Activated CD8-positive, alpha-beta memory T cell treated with anti-CD3 and anti-CD28 coated beads, Interleukin-2, amount 50 U/mL, for 1 hour (primary cell): ENCODE data around the gene INSYN2A.

Source experiments
- DNase-seq: peaks from one replicate; pipeline ENCODE4 v3.0.0-alpha.2; 2020; ENCODE audit errors: extremely low read depth

The INSYN2A gene, protein sequence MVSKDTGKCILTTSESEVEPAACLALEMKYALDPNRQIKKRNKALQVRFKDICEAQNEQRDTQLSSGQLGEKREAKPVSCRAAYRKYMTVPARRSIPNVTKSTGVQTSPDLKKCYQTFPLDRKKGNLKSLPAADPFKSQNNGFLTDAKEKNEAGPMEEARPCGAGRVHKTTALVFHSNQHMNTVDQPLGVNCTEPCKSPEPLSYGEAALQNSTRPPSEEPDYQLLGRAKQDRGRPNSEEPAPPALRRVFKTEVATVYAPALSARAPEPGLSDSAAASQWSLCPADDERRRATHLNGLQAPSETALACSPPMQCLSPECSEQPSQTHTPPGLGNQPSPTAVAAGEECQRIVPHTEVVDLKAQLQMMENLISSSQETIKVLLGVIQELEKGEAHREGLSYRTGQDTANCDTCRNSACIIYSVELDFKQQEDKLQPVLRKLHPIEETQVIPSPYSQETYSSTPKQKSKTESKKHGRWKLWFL

DNA sequence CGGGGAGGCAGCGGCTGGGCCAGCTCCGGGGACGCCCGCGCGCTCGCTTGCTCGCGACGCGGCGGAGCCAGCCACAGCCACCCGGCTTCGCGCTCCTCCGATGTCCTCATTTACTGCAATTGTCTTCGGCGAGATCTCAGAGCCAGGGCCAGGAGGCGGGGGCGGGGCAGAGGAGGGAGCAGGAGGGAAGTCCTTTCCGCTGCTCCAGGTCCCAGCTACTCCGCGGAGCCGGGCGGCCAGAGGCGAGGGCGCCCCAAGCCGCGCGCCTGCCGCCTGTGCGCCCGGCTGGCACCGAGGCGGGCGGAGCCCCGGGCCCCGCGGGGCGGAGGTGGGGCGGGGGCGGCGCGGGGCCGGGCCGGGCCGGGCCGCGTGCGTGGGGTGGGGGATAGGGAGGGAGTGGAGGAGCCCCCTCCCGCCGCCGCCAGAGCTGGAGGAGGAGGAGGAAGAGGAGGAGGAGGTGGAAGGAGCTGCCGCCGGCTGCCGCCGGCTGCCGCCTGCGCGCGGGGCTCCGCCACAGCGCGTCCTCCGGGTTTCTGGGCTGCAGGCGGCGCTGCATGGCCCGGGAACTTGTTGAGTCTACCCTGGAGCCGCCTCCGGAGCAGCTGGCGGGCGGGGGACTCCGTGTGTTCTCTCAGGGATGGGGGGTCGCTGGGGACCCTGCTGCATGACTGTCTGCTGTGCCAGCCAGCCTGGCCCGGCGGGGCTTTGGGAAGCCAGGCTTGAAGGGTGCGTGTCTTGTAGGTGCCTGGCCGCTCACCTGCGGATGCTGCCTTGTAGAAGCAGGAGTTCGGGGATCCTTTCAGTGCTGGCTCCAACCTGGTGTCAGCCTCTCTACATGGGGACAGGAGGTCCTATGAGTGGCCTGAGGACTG is at the start of gene INSYN2A:
INSYN2A (minus strand) TSS at position 310 of the 872 bp plus-strand sequence. CDS start 20,196 bp downstream, outside the sequence.
- DNase-seq = no peak

DNA sequence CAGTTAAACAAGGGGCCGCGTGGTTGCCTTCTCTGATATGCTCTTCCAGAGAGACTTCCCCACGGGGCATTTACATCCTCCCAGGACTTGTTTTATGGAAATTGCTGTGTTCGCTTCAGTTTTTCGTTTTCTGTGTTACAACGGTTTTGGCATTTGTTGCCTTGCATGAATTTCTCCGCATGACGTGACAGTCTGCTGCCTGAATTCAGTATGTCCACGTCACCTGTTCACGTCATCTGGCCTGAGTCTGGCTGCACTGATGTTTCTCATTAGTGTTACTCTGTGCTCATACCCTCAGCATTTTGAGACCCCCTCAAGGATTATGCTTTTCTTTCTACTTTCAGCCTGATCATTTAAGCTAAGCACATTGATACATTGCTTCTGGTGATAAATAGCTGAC is 49.1 kb upstream of the INSYN2A start:
- no peak for DNase-seq

- no peak for DNase-seq
Measured at GRCh38 chr10:127243490-127244272, 47.3 kb upstream of the INSYN2A start.

- DNase-seq = no peak
Measured at GRCh38 chr10:127242914-127243313, 46.5 kb upstream of the INSYN2A start.

DNA sequence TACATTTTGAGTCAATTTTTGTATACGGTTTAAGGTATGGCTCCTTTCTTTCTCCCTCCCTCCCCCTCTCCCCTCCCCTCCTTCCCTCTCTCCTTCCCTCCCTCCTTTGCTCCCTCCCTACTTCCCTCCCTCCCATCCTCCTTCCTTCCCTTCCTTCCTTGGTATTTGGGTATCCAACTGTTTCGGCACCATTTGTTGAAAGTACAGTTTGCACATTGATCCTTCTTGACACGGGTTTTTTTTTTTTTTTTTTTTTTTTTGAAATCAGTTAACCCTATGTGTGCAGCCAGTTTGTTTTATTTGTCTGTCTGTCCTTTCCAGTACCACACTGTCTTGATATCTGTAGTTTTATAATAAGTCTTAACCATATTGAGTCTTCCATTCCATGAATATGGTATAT is 39.9 kb upstream of the INSYN2A start:
- no peak for DNase-seq

DNA sequence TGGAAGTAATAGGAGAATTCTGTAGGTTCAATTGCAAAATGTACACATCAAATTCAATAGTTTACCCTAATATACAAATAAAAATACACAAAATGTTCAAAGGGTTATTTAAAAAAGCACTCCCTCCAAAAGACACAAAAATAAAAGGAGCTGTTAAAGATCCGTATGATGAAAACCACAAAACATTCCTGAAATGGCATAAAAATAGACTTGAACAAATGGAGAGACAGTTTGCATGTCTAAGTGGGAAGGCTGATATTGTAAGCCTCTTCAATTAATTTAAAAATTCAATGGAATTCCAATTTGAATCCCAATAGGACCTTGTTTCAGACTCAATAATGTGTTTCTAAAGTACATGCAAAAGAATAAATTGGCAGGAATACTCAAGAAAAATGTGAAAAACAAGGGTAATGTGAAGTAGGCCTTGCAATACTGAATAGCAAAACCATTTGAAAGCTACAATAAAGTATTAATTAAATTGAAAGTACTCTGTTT is 38.0 kb upstream of the INSYN2A start:
- DNase-seq = no peak

GRCh38 chr10:127228195-127228787 is 31.9 kb upstream of the INSYN2A start:
- DNase-seq = no peak

DNA sequence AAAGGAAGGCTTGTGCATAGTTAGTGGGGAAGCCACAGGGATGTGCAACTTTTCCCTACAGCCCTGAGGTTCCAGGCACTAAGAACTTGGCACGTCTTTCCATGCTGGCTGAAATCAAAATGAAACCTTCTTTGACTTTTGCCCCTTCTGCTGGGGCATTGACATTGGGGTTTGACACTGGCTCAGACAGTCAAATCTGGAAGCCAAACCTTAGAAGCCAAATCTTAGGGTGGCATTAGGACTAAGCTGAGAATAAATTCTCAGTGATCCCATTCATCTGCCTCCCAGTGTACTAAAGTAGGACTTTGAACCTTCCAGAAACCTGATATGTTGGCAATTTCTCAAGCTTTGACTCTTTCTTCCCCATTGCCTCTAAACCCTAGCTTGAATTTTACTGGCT is 31.3 kb upstream of the INSYN2A start:
- DNase-seq = no peak

- no peak for DNase-seq
Measured at GRCh38 chr10:127227027-127227426, 30.6 kb upstream of the INSYN2A start.

GRCh38 chr10:127221281-127221680 is 24.9 kb upstream of the INSYN2A start:
- no peak for DNase-seq

DNA sequence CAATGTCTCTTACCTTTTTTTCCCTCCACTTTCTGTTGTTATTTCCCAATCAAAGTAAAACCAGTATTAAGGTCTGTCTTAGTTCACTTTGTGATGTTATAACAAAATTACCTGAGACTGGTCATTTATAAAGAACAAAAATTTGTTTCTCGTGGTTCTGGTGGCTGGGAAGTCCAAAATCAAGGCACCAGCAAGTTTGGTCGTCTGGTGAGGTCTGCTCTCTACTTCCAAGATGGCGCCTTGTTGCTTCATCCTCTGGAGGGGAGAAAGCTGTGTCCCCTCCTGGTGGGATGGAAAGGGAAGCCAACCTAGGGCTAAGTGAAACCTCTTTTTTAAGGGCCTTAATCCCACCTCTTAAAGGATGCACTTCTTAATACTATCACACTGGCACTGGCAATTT is 22.3 kb upstream of the INSYN2A start:
- no peak for DNase-seq

DNA sequence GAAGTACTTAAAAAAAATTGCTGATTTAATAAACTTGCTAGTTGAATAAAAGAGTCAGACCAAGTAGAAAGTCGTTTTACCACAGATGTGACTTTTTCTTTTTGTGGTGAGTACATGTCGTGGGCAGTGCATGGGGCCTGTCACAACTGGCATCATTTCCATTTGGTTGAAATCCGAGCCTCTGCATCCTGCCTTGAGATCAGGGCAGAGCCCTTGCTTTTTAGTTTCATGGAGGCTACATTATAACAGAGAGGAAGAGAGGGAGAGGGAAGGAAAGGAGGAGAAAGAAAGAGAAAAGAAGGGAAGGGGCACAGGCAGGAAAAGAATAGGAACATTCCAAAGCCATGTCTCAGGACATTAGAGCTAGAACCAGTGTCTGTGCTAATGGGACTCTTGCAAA is 20.4 kb upstream of the INSYN2A start:
- DNase-seq = no peak

DNA sequence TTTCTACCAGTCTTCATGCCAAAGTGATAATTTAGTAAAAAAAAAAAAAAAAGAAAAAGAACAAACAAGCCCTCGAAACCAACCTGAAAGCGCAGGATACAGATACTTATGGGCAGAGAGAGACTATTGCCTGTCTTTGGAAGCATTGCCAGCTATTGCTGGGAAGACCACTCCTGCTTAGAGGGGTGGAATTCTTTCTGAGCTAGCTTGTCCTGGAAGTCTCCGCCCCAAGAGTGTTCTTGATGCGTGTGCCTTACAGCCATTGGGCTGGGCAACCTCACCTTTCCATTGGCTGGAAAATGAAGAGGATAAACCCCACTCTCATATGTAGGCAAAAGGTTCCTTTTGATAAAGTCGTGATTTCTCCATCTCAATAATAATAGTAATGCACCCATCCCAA is 19.9 kb upstream of the INSYN2A start:
- no peak for DNase-seq

DNA sequence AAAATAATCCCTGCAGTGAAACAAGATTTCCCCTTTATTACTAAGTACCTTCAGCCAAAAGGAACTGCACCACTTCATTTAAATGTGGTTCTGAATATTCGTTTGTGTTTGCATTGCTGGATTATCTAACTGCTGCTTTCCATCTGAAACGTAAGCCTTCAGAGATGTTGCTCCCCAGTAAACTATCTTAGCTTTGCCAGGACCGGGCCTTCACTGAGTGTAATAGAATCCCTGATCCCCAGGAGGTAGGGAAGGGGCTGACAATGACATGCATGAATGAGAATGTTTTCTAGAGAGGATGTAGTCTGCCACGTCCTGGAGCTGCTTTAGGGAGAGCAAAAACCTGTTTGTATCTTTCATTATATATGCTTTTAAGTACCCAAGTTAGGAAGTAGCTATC is 19.5 kb upstream of the INSYN2A start:
- DNase-seq = no peak

DNA sequence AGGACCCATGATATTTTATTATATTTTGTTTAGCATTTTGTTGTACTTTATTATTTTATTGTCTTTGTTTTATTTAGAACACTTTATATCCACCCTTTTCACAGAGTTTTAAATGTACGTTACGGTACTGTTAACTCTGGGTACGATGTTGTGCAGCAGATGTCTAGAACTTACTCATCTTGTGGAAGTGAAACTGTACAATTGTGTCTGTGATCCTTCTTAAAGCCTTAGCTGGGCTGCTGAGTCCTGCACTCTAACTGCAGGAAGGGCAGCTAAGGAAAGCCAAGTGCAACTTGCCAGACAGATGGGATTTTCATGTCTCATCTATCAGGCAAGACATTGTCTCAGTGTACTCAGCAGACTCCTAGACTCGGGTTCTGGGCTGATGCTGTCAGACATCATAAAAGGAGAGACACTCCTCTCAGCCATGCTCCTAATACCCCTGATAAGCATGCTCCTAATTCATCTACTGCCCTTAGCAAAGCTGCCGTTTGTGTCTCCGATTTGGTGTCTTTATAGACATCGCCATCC is 14.6 kb upstream of the INSYN2A start:
- no peak for DNase-seq

DNA sequence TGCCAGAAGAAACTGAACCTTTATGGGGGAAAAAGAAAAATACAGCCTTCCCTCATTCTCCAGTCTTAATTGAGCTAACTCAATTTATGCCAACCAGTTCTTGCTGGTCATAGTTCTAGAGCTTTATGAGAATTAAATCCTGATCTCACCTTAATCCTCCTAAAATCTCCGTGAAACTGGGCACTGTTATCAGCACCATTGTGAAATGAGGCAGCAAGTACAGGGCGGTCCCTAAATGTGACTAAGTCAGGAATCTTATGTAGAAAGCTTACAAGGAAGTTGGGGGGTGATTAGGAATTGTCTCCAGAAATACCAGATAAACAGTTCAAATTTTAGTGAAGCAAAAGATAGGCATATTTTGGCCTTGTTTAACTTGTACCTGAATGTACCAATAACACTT is 10.7 kb upstream of the INSYN2A start:
- DNase-seq = no peak

DNA sequence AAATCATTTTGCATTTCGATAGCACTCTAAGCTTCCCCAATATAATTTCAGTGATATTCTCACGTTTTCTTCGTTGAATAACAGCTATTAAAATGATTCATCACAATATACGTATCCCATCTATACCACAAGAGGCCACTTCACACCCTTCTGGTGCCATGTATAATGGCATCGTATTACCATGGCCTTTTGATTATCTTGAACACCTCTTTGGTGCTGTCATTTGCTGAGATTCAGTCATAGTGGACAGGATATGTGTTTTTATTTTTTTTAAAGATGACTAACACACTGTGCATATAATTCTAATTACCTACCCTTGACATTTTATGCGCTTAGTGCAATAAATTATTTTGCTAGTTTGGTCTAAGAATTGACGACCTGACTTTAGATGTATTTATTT is 6.7 kb upstream of the INSYN2A start:
- DNase-seq = no peak

- no peak for DNase-seq
Measured at GRCh38 chr10:127200646-127201045, 4.3 kb upstream of the INSYN2A start.

GRCh38 chr10:127198721-127199120 is 2.3 kb upstream of the INSYN2A start:
- no peak for DNase-seq

DNA sequence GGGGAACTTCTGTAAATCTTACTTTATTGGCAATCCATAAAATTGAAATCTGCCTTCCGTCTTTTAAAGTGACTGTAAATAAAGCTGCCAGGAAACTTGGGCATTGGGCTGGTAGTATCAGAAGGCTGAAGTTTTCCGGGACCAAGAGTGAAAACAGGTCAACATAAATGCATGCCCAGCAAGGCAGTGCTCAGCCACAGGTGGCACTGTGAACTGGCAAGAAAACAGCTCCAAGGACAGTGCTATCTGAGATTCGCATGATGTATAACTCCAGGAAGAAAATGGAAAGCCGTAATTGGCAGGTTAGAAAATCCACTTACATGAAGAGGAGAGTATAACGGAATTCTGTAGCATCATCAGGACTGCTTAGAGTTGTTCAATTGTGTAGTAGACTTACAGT is 1.9 kb upstream of the INSYN2A start:
- no peak for DNase-seq

GRCh38 chr10:127197154-127197432 is 702 bp upstream of the INSYN2A start:
- no peak for DNase-seq
